Keratinocyte (primary cell): ENCODE measurements around the gene ITGB2. TPM values are rescaled to one million over a fixed set of nuclear protein-coding genes. Genes with fewer than 3 reads are reported as not detected.

ENCODE experiments used
- DNase-seq: peaks from one replicate; pipeline ENCODE4 v3.0.0-alpha.2; 2011; ENCODE audit warnings: low read depth, missing footprints, low spot score
- FAIRE-seq: peaks from 2 replicates; lab custom pipeline; 2011; peaks lifted over from hg19 to GRCh38; lab: Jason Lieb, UNC
- H2AFZ ChIP-seq: 2 replicates; pipeline ENCODE4 v1.6.0; 2012; ENCODE audit warnings: low read length, control low read depth, inconsistent platforms; ENCODE audit not compliant: control insufficient read depth
- H3K27ac ChIP-seq: 2 replicates; pipeline ENCODE4 v1.5.1; 2011; ENCODE audit warnings: low read length; ENCODE audit not compliant: control insufficient read depth, insufficient read depth
- H3K27me3 ChIP-seq: 3 replicates; pipeline ENCODE4 v1.6.0; 2011; ENCODE audit warnings: low read length; ENCODE audit not compliant: control insufficient read depth, insufficient read depth; ENCODE audit errors: extremely low read depth
- H3K36me3 ChIP-seq, 2 experiments: 2 replicates in 1 of 2; 3 replicates in 1 of 2; pipeline ENCODE4 v1.5.1; 2011; ENCODE audit warnings: low read length in 2 of 2, mild to moderate bottlenecking in 1 of 2; ENCODE audit not compliant: control insufficient read depth in 2 of 2, insufficient read depth in 2 of 2; ENCODE audit errors: extremely low read depth in 1 of 2
- H3K4me1 ChIP-seq: 3 replicates; pipeline ENCODE4 v1.5.1; 2011; ENCODE audit warnings: low read length; ENCODE audit not compliant: control insufficient read depth, insufficient read depth; ENCODE audit errors: extremely low read depth
- H3K4me2 ChIP-seq: 3 replicates; pipeline ENCODE4 v1.6.0; 2011; ENCODE audit warnings: low read depth, low read length; ENCODE audit not compliant: control insufficient read depth, insufficient read depth; ENCODE audit errors: extremely low read depth
- H3K4me3 ChIP-seq, 3 experiments: fragments of 200-600 bp in 1 of 3; sonication (generic) in 1 of 3; 2 replicates in 2 of 3; 3 replicates in 1 of 3; pipeline ENCODE4 v1.5.1; 2011 to 2016; ENCODE audit warnings: low read length in 3 of 3, mild to moderate bottlenecking in 3 of 3, control low read depth in 2 of 3, inconsistent platforms in 1 of 3, low read depth in 1 of 3, mixed read lengths in 1 of 3, mixed run types in 1 of 3, moderate library complexity in 1 of 3; ENCODE audit not compliant: control insufficient read depth in 2 of 3, insufficient read depth in 2 of 3; ENCODE audit errors: extremely low read depth in 1 of 3
- H3K79me2 ChIP-seq: 2 replicates; pipeline ENCODE4 v1.6.0; 2012; ENCODE audit warnings: low read length; ENCODE audit not compliant: control insufficient read depth, insufficient read depth
- H3K9ac ChIP-seq: 3 replicates; pipeline ENCODE4 v1.6.0; 2011; ENCODE audit warnings: low read length; ENCODE audit not compliant: control insufficient read depth, insufficient read depth; ENCODE audit errors: extremely low read depth
- H3K9me1 ChIP-seq: 3 replicates; pipeline ENCODE4 v1.6.0; 2011; ENCODE audit warnings: low read length; ENCODE audit not compliant: control insufficient read depth, insufficient read depth; ENCODE audit errors: extremely low read depth
- H3K9me3 ChIP-seq: 2 replicates; pipeline ENCODE4 v1.5.1; 2012; ENCODE audit warnings: low read depth, low read length; ENCODE audit not compliant: control insufficient read depth
- H4K20me1 ChIP-seq: 3 replicates; pipeline ENCODE4 v1.6.0; 2011; ENCODE audit warnings: low read length; ENCODE audit not compliant: control insufficient read depth, insufficient read depth; ENCODE audit errors: extremely low read depth
- EZH2 ChIP-seq: IDR thresholded peaks from one replicate; pipeline ENCODE4 v1.6.1; 2012; ENCODE audit warnings: inconsistent platforms, mild to moderate bottlenecking, low read length, moderate library complexity
- dilution Hi-C: fragments of 300-500 bp; cut with MboI; formaldehyde crosslinking; loops from one replicate; pipeline ENCODE4 v1.7.0; 2020; ENCODE audit warnings: low sequenced_read_pairs; ENCODE audit not compliant: extremely low pct_ligation_motif_present
- polyA plus RNA-seq, 5 experiments: library from polyadenylated mRNA; depleted of rRNA in 3 of 5; stranded (reverse) in 3 of 5; stranded (forward) in 1 of 5; unstranded in 1 of 5; fragments of >200 nt; gene quantifications; 1 replicate in 1 of 5; 2 replicates in 3 of 5; 3 replicates in 1 of 5; pipeline versions ENCODE4 v1.2.1 to v1.2.3, GENCODE V29; 2011 to 2012; ENCODE audit warnings: missing spikeins in 2 of 5, low read depth in 1 of 5, low replicate concordance in 1 of 5
- TF ChIP-seq, protein P1 (sequence below), 3 experiments: IDR thresholded peaks in 1 of 3; conservative IDR thresholded peaks in 1 of 3; optimal IDR thresholded peaks in 1 of 3; 2 replicates in 2 of 3; 3 replicates in 1 of 3; pipeline versions ENCODE3 to v1.5.1; 2011; ENCODE audit warnings: low read length in 3 of 3, mild to moderate bottlenecking in 3 of 3, moderate library complexity in 2 of 3, control low read depth in 1 of 3, inconsistent platforms in 1 of 3; ENCODE audit not compliant: insufficient read depth in 2 of 3; ENCODE audit errors: extremely low read depth in 1 of 3

Gene ITGB2
- polyA plus RNA-seq, 1 donor (not counting 4 experiments of a cell fraction or from before 2014, with no cell fraction given): 0.55 TPM

DNA sequence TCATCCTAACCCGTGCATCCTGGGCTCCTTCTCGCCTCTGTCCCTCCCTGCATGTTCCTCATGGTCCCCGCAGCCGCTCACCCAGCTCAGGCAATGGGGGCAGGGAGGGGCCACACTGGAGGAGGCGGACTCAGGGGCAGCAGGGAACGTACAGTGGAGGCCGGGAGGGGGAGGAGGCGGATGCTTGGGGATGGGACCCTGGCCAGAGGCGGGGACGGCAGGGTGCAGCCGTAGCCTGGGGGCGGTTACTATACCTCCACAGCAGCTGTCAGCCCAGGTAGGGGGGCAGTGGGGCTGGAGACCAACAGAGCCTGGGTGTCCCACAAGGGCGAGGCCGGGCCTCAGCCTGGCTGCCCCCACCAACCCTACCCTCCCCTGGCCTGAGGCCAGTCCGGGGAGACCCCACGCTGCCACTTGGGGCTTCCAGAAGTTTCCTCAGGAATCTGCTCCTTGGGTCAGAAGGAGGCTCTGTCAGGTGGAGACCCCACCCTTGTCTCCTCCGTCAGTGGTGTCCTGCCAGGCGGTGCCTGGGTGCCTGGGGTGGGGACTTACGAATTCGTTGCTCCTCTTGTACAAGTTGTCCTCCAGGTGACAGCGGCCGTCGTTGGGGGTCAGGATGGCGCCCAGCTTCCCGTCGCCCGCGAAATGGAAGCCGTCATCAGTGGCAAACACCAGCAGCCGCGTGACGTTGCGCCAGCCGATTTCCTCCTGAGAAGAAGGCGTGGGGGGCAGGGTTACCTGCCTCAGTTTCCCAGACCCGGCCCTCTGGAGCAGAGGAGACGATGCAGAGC lies 20.7 kb downstream of the ITGB2 start:
- Histone ChIP-seq H2AFZ (no peak overlapping the region), H3K4me1 (no peaks in the 10 kb centered on the region), H3K27ac (no peak overlapping the region), H4K20me1 (no peaks in the 10 kb centered on the region), H3K4me2 (no peak overlapping the region), H3K79me2 (no peaks in the 10 kb centered on the region), H3K9me1 (no peaks in the 10 kb centered on the region), H3K27me3 (peaks cover 43% of the 10 kb centered on the region), H3K9me3 (no peaks in the 10 kb centered on the region), H3K4me3 (no peak overlapping the region), H3K9ac (no peak overlapping the region), H3K36me3 (no peaks in the 10 kb centered on the region)
- DNase-seq (no peak), FAIRE-seq (no peak)
- dilution Hi-C loops: no loop called here
- TF ChIP-seq, protein P1, sequence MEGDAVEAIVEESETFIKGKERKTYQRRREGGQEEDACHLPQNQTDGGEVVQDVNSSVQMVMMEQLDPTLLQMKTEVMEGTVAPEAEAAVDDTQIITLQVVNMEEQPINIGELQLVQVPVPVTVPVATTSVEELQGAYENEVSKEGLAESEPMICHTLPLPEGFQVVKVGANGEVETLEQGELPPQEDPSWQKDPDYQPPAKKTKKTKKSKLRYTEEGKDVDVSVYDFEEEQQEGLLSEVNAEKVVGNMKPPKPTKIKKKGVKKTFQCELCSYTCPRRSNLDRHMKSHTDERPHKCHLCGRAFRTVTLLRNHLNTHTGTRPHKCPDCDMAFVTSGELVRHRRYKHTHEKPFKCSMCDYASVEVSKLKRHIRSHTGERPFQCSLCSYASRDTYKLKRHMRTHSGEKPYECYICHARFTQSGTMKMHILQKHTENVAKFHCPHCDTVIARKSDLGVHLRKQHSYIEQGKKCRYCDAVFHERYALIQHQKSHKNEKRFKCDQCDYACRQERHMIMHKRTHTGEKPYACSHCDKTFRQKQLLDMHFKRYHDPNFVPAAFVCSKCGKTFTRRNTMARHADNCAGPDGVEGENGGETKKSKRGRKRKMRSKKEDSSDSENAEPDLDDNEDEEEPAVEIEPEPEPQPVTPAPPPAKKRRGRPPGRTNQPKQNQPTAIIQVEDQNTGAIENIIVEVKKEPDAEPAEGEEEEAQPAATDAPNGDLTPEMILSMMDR (optimal IDR thresholded peaks at IDR 0.05 in 1 of 3, IDR thresholded peaks at IDR 0.05 in 1 of 3, conservative IDR thresholded peaks at IDR 0.05 in 1 of 3; ENCODE audit: extremely low read depth in 1 of 3, insufficient read depth in 2 of 3, low read length in 3 of 3): no peak
- TF ChIP-seq EZH2: no peak

DNA sequence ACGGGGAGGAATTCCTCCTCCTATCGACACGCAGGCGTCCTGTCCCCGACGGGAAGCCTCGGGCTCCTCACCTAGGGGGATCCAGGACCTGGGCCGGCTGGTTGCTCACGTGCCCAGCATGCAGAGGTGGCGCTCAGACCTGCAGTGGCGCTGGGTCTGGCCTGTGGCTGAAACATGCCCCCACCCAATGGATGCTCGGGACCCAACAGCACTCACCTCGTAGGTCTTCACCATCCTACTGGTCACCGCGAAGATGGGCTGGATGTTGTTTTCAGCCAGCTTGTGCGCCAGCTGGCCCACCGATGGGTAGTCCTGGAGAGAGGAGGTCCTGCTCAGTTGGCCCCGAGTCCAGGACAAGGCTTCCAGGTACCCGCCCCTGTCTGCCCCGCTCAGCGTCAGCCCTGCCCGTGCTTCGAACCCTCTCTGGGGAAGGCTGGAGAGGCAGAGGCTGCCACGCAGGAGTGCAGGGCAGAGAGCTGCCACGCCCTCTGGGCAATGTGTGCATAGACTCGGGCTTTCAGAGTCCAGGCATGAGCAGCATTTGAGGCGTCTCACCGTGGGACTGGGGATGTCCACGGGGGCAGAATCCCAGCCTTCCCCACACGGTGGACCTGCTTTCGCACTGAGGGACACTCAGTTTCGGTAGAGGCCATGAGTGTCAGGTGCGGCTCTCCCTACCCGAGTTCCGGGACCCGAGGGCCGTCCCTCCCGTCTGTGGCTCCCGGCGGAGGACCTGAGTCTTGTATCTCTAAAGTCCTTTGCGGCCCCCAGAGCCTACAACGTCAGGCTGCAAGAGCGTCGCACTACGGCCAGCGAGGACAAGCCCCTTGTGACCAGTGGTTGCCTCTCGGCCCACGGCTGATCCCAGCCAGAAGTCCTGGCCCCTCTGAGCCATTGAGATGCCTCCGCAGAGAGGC lies 21.6 kb downstream of the ITGB2 start:
- H3K27ac ChIP-seq: no peak overlapping the region
- no peak overlapping the region for H3K9ac ChIP-seq
- dilution Hi-C loops: no loop called here
- no peaks in the 10 kb centered on the region for H3K9me3 ChIP-seq
- TF ChIP-seq EZH2: no peak
- TF ChIP-seq, protein P1 (optimal IDR thresholded peaks at IDR 0.05 in 1 of 3, IDR thresholded peaks at IDR 0.05 in 1 of 3, conservative IDR thresholded peaks at IDR 0.05 in 1 of 3; ENCODE audit: extremely low read depth in 1 of 3, insufficient read depth in 2 of 3, low read length in 3 of 3): no peak
- peaks cover 52% of the 10 kb centered on the region for H3K27me3 ChIP-seq
- H3K9me1 ChIP-seq: no peaks in the 10 kb centered on the region
- DNase-seq (no peak), FAIRE-seq (no peak)
- H3K4me1 ChIP-seq: no peaks in the 10 kb centered on the region
- no peak overlapping the region for H2AFZ ChIP-seq
- no peaks in the 10 kb centered on the region for H4K20me1 ChIP-seq
- H3K4me3 ChIP-seq: no peak overlapping the region
- H3K4me2 ChIP-seq: no peak overlapping the region
- no peaks in the 10 kb centered on the region for H3K79me2 ChIP-seq
- H3K36me3 ChIP-seq: no peaks in the 10 kb centered on the region
